ENCODE results near the gene ACAT2.
"Not testable (repeated sequence)": the region's sequence is repeated elsewhere in the genome, so short reads cannot be mapped to it uniquely, and the experiment has no call there.

Gene ACAT2

DNA sequence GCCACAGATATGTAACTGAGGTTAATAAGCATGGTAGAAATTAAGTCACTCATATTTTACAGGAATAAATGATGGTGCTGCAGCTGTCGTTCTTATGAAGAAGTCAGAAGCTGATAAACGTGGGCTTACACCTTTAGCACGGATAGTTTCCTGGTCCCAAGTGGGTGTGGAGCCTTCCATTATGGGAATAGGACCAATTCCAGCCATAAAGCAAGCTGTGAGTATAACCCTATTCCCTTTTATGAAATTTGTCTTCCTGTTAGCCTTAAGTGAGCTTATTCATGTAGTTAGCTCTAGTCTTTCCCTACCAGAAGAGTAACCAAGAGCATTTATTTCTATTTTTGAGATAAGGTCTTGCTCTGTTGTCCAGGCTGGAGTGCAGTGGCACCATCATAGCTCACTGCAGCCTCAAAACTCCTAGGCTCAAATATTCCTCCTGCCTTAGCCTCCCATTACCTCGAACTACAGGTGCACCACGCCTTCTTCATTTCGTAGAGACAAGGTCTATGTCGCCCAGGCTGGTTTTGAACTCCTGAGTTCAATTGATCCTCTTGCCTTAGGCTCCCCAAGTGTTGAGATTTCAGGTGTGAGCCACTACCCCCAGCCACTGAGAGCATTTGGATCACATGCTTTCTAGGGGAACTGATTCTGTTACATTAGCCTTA, 15.5 kb downstream of the ACAT2 start:
- DNase-seq: no peak

DNA sequence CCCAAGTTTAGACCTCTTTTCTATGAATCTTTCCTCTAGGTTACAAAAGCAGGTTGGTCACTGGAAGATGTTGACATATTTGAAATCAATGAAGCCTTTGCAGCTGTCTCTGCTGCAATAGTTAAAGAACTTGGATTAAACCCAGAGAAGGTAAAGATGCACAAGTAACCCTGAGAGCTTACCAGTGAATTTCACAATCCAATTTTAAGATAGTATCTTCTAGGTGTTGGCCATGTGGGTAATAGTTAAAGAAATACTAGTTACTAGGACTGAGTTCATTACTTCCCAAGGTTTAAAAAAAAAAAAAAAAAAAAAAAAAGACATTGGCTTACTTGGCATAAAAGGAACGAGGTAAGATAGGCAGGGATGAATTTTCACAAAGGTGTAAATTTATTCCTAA, 16.3 kb downstream of the ACAT2 start:
- DNase-seq: no peak

DNA sequence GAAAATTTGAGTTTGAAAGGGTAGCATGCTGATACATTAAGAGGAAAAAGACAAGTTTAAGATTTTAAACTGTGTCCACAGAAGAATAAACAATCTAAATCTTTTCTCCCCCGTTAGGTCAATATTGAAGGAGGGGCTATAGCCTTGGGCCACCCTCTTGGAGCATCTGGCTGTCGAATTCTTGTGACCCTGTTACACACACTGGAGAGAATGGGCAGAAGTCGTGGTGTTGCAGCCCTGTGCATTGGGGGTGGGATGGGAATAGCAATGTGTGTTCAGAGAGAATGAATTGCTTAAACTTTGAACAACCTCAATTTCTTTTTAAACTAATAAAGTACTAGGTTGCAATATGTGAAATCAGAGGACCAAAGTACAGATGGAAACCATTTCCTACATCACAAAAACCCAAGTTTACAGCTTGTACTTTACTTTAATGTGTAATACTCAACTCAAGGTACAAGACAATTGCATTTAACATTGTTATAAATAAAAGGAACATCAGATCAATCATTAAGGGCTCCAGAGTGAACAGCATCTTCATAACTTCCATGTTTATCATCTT, 16.8 kb downstream of the ACAT2 start:
- no peak for DNase-seq

DNA sequence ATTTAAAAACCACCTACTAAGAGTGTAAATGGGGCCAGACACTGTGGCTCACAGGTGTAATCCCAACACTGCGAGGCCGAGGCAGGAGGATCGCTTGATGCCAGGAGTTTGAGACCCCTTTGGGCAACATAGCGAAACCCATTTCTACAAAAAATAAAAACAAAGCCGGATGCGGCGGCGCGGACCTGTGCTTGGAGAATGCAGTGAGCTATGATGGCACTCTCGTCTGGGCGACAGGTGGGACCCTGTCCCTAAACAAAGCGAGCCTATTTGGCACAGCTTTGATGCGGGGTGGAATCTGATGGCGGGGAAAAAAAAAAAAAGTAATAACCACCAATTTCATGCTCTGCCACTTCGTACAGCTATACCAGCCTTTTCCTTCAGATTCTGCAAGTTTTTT, 26.4 kb downstream of the ACAT2 start:
- DNase-seq: no peak

DNA sequence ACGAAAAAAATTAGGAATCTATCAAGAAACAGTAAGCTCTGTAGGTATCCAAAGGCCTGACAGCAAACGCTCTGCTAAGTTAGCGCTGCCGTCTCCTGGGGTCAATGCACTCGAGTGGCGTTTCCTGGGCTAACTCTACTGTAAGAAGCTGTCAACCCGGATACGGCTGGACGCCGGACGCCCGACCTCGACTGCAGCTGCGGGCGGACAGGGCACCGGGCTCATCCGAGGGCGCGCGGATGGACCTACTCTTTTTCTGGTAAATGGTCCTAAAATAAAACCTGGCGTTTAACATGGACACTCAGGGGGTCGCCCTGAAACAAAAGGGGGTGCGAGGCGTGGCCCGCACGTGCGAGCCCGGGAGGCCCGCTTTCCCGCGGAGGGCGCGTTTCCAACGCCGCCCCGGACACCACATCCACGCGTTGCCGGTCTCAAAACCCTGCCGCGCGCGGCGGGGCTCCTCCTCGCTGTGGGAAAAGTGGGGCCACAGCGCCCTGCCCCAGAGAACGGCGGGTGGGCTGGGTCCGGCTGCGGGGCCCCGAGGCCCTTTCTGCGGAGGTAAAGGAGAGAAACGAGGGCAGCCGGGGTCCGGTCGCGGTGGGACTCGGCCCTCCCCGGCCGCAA, 27.0 kb downstream of the ACAT2 start:
- peak; percentile 69 for DNase-seq

DNA sequence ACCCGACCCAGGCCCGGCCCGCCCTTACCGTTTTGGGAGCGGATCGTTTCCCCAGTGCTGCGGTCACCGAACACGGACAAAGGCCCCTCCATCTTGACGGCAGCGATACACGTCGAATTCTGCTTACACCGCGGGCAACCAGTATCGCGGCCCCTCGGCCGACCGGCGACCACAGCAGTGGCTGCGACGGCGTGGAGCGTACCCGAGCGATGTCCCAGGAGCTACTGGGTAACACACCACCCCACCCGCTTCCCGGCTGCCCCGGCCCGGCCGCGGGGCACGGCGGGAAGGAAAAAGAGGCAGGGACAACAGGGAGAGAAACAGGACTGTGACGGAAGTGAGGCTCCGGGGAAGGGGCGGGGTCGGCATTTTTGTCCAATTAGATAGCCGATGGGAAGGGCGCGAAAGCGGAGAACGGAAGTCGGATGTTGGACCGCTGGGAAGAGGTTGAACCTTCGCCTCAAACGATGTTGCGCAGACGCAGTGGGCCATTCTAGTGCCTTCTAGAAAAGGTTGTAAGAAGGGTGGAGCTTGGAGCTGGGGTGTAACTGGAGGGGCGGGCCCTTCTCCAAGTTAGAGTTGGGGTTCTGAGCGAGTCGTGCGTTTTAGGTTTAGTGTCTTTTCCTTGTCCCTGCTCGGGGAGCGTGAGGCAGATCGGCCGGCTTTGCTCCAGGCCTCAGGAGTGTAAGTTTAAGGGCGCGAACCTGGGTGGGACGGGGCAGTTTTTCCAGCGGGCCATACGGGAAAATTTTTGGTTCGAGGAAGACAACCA, 27.7 kb downstream of the ACAT2 start, which contains the start of gene TCP1:
Gene TCP1, minus strand, starts transcription at position 226 of the 772 bp plus-strand sequence. Its CDS starts 134 bp downstream, at position 92.
- peak; percentile 98 for DNase-seq

DNA sequence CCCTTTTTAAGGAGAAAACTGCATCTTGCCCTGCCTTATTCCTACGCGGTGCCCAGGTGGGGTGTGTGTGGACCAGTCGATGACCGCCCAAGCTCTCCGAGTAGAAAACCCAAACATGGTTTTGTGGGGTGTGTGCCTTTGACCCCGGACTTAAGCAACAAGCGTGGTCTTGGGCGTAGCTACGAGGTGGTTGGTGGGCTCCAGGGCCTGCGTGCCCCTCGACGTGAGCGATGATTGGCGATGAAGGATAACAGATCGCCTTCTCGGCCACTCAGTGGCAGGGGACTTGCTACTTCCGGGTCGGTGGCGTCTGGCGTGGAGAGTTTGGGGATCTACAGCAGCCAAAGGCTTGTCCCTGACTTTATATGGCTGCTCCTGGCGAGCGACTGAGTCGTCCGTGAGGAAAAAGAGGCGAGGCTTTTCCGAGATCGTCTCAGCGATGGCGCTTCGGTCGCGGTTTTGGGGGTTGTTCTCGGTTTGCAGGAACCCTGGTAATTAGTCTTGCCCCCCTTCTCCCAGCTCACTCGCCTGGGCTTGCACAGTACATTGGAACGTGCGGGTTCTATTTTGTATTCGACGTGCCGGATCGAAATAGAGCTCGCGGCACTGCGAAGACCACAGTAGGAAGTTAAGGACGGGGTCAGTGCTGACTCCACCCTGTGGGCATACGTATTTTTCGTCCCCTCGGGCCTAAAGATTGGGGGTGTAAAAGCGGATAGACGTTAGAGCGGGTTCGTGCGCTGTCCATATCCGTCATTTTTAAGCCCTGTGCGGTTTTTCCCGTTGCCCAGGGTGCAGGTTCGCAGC, 28.5 kb downstream of the ACAT2 start, which contains the start of gene MRPL18:
Gene MRPL18, plus strand, starts transcription at position 319 of the 807 bp plus-strand sequence. Its CDS starts 121 bp downstream, at position 440.
- DNase-seq: peak; percentile 87

DNA sequence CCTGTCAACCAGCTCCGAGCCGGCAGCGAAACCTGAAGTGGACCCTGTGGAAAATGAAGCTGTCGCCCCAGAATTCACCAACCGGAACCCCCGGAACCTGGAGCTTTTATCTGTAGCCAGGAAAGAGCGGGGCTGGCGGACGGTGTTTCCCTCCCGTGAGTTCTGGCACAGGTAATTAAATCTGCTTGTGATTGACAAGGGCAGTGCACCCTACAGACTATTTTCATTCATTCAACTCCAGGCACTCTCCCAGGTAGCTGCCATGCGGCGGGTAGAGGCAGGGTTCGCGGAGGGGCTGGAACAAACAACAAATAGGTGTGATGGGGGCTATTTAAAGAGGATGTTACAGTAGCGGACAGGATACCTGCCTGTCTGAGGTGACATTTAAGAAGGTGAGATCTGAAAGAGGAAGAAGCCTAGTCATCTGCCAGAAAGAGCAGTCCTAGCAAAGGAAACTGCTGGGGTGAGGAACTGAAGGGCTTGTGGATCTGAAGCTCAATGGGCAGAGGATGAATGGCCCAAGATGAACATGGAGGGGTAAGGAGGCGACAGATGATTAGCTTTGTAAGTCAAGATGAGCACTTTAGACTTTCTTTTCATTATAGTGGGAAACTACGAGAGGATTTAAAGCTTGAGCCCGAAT, 29.2 kb downstream of the ACAT2 start:
- DNase-seq: peak; percentile 64

DNA sequence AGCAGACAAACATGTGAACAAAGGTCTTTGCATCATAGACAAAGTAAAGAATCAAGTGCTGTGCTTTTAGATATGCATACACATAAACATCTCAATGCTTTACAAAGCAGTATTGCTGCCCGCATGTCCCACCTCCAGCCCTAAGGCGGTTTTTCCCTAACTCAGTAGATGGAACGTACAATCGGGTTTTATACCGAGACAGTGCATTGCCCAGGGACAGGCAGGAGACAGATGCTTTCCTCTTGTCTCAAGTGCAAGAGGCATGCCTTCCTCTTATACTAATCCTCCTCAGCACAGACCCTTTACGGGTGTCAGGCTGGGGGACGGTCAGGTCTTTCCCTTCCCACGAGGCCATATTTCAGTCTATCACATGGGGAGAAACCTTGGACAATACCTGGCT, 33.1 kb downstream of the ACAT2 start:
- DNase-seq: not testable (repeated sequence)

DNA sequence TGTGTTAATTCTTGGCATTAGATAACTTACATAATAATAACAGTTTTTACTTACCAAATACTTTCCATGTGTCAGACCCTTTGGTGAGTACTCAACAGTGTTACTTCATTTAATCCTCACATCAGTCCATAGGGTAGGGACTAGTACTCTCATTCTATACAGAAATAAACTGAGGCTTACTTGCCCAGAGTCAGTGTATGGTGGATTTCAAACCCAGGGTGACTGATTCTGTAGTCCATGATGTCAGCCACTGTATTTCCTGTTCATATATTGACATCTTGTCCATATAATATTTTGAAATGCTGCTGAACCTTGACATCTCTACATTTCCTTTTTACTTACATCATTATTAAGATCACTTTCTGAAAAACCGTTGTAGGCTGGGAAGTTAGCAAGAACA, 35.7 kb downstream of the ACAT2 start:
- no peak for DNase-seq

DNA sequence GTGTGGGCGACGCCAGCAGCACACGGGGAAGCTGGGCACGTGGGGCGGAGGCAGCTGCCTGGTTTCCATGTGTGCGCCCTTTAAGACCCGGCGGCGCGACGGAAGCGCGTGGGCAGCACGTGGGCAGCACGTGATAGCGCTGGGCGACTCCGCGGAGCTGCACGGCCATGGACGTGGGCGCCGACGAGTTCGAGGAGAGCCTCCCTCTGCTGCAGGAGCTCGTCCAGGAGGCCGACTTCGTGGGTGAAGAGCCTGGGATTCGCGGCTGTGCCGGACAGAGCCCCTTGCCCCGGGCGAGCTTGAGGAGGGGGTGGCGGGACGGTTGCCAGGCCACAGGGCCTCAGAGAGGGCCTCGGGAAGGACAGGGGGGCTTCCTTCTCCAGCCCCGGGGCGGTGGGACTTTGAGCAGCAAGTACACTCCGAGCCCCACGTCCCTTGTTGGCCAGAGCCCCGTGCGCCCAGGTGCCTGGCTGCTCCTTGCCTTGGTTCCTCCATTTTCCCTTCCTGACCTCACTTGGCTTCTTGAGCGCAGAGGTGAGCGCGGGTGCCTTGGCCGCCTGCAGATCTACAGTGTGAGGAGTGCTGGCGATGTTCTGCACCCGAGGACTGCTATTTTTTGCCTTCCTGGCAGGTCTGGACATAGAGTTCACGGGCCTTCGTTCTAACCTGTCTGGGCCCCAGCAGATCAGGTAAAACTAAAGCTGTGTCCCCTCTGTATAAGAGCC, 38.5 kb downstream of the ACAT2 start, which contains the start of gene PNLDC1:
Gene PNLDC1, plus strand, starts transcription at position 136 of the 725 bp plus-strand sequence. Its CDS starts 32 bp downstream, at position 168.
- DNase-seq: no peak

DNA sequence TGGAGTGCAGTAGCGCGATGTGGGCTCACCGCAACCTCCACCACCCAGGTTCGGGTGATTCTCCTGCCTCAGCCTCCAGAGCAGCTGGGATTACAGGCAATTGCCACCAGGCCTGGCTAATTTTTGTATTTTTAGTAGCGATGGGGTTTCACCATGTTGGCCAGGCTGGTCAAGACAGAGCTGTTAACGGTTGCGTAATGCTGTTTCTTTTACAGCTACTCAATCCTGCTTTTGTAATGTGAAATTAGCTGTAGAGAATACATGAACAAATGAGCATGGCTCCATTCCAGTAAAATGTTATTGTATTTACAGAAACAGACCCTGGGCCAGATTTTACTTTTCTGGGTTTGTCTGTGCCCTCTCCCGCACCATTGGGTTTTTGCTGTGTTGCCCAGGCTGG, 40.1 kb downstream of the ACAT2 start:
- DNase-seq: no peak

DNA sequence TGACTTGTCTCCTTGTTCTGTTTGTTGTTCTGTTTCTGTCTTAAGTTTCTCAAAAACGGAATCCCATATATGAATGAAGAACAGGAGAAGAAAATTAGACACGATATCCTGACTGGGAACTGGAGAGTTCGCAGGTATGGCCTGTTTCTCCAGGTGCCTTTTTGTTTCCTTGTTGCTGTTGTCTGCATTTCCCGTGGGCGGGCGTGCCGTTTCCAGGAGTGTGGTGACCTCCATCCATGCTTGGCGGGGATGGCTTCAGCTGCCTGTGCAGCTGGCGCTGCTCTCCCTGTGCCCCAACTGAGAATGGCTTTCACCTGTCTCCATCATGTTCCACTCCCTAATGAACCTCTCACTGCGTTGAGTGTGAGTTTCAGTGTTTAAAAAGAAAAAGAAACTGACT, 42.7 kb downstream of the ACAT2 start:
- no peak for DNase-seq

DNA sequence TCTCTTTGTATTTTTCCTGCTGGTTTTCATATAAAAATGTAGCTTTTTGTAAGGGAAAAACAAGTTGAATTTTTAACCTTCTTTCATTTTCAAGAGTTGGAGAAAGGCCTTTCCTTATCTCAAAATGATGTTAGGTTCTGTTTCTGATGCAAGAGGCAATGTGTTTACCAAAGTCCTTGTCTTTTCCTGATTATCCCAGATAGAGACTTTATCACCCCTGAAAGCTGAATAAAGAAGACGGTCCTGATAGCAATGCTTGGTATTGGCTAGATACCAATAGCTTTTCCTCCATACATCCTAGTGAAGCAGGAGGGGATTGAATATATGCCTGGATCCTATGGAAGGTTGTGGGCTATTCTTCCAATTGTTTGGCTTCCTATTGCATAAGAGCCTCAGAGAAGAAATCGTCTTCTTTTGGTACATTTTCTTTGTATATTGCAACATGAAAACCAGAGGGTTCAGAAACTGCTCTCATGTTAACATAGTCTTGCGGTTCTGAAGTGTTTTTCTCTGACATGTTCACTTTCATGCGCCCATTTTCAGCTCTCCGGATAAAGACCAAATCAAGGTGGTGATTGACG, 43.7 kb downstream of the ACAT2 start:
- no peak for DNase-seq

DNA sequence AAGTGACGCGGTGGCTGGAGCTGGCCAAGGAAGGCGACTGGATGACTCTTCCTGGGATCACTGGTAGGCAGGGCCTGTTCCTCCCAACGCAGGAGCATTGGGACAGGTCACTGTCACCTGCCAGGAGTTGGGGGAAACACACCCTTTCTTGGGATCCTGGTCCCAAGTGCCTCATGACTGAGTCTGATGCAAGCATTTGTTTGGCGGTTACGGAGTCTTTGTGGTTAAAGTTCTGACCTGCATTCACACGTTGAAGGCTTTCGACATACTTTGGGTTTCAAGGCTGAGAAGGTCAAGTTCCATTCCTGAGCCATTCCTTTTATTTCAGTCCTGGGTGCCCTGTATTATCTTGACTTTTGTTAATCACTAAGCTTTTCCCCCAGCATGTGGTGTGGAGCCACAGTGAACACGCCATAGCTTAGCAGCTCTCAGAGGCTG, 44.2 kb downstream of the ACAT2 start:
- DNase-seq: no peak

DNA sequence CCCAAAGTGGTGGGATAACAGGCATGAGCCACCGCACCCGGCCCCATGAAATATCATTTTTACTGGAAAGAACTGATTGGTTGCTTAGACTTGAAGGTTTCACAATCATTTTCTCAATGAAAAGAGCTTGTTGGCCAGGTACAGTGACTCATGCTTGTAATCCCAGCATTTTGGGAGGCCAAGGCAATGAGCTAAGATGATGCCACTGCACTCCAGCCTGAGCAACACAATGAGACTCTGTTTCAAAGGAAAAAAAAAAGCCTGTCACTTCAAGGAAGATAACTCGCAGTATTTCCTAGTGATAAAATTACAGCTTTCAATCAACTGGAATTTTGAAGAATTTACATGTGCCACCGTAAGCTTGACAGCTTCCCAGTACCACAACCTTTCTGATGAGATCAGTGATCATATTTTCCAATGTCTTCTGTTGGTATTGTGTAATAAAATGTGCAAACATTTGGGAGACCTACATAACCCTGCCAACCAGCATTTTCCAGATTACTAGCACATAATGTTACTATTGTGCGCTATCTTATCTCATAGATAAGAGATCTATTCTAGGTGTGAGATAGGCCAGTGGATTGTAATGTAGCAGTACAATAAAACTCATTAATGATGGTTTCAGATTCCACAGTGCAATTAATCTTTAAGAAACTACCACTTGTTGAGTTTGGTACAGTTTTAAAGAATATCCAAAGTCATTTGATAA, 45.5 kb downstream of the ACAT2 start:
- DNase-seq: no peak

DNA sequence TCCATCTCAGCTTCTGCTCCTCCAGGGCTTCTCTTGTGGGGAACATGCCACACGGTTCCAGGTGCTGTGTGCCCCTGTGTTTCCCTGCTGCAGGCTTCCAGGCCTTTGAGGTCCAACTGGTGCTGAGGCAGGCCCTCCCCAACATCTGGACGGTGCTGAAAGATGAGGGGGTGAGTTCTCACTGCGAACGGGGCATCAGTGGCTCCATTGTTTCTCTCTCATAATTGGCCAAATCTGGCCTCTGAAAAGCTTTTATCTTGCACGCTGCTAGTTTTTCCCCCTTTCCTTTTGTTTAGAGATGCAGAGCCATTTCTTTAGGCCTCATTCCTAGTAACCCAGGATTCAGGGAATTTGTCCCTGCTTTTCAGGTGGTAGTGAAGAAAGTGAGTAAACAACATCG, 46.8 kb downstream of the ACAT2 start:
- DNase-seq: no peak

DNA sequence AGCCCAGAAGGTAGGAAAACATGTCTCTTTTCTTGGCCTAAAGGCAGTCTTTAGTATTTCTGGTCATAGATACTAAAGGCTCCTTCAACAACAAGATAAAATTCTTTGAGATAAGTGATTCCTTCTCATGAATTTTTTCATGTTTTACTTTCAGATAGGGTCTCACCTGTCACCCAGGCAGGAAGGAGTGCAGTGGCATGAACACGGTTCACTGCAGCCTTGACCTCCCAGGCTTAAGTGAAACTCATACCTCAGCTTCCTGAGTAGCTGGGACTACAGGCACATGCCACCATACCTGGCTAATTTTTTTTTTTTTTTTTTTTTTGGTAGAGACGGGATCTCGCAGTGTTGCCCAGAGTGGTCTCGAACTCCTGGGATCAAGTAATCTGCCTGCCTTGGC, 47.3 kb downstream of the ACAT2 start:
- DNase-seq: no peak

DNA sequence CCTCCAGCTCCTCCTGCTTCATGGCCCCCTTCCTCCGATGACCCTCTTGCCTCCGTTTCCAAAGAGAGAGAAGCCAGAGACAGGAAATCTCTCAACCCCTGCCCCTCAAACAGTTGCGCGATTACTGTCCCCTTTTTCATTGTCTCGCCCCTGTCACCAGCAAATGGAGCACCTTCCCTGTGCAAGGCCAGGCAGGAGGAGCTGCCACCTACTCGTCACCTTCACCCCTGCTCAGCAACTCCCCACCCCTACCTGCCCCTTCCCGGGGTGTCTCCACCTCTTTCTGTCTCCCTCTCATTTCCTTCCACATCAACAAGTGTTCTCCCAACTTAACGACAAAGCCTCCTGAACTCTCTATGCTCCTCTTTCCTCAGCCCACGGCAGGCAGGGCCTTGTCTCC, 51.9 kb downstream of the ACAT2 start:
- DNase-seq: no peak

DNA sequence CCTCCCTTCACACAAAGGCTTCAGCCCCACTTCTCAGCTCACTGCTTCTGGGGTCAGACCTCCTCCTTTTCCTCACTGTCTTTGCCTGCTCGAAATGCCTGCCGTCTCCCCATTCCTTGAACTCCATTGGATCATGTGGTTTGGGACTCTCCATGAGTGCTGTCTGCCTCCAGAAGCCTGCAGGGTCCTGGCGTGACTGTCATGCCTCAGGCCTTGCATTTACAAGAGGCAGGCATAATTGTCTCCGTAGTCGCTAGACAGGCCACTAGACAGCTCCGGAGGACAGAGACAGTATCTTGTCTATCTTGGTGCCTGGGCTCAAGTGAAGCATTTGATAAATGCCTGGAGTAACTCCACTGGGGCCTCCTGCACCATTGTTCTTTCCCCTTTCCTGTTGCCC, 53.6 kb downstream of the ACAT2 start:
- DNase-seq: no peak

Measured in activated CD8-positive, alpha-beta memory T cell treated with anti-CD3 and anti-CD28 coated beads for 24 hours (primary cell).